GM19328 (cell line): ENCODE measurements around the gene TREX2.

ENCODE experiments used
- ATAC-seq: cut with Tn5 transposase; IDR thresholded peaks from one replicate; pipeline ENCODE4 v1.9.1; 2021; ENCODE audit warnings: mild to moderate bottlenecking, moderate library complexity; ENCODE audit not compliant: unreplicated experiment

The TREX2 gene, protein sequence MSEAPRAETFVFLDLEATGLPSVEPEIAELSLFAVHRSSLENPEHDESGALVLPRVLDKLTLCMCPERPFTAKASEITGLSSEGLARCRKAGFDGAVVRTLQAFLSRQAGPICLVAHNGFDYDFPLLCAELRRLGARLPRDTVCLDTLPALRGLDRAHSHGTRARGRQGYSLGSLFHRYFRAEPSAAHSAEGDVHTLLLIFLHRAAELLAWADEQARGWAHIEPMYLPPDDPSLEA

GRCh38 chrX:153445856-153446635, at the start of gene TREX2:
Gene TREX2 (minus strand): TSS chrX:153446056. CDS start chrX:153445430, 626 bp downstream.
- ATAC-seq, result no peak

- ATAC-seq, result no peak
Observed at GRCh38 chrX:153495362-153495751, 49.5 kb upstream of the TREX2 start.

- ATAC-seq, result no peak
Observed at GRCh38 chrX:153494541-153495361, 48.9 kb upstream of the TREX2 start, which contains the start of gene BGN. Gene BGN (plus strand): TSS chrX:153494980. CDS start chrX:153504632, 9,652 bp downstream.

- no peak for ATAC-seq
Observed at GRCh38 chrX:153494061-153494460, 48.2 kb upstream of the TREX2 start.

DNA sequence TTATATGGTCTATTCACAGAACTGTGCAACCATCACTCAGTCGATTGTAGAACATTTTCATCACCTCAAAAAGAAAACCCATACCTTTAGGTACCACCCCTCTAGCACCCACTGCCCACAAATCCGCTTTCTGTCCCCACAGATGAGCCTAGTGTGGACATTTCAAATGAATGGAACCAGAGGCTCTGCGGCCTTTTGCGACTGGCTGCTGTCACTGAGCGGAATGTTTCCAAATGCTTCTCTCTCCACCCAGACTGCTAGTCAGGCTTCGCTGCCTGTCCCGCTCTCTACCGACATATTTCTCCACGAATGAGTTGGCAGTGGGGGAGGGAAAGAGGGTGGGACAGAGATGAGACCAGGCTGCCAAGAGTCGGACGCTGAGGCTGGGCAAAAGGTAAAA, 47.2 kb upstream of the TREX2 start:
- ATAC-seq, result no peak

- no peak for ATAC-seq
Observed at GRCh38 chrX:153492543-153492942, 46.7 kb upstream of the TREX2 start.

DNA sequence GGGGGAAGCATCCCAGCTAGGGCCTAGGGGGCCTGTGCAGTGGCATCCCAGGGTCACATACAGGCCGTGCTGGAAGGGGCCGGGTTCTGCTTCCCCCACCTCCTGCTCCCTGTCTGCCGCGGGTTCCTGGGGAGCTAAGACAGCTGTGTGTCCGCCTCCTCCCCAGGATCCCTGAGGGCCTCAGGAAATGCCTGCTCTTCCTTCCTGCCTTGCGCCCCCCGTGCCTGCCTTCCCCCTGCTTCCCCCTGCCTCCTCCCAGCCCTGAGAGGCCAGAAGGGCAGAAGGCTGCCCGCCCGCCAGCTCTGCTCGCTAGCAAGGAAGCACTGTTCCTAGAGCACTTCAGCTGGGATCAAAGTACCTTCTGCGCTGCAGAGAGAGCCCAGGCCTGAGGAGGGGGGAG, 46.1 kb upstream of the TREX2 start:
- no peak for ATAC-seq

DNA sequence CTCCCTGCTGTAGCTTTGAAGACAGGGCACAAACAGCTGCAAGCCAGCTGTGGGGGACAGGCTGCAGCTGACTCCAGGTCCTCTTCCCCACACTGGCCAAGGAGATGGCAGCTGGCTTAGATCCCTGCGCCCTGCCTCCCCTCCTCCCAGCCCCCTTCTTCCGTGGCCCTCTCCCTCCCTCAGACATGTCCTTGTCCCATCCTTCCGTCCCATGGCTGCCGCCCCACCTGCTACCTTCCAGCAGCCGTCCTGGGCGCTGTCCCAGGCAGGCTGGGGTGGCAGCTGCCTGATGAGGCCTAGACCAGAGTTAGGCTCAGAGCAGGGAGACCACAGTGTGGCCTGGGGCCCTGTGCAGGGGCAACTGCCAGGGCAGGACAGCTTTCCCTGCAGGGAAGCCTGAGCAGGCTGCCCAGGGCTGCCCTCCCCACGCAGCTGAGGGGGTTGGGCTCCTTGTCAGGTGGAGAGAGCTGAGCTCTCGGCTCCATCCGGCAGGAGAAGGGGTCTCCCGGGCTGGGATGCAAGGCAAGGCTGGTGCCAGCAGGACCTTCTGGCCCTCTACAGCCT, 45.6 kb upstream of the TREX2 start:
- no peak for ATAC-seq

GRCh38 chrX:153490217-153490930, 44.5 kb upstream of the TREX2 start:
- no peak for ATAC-seq

DNA sequence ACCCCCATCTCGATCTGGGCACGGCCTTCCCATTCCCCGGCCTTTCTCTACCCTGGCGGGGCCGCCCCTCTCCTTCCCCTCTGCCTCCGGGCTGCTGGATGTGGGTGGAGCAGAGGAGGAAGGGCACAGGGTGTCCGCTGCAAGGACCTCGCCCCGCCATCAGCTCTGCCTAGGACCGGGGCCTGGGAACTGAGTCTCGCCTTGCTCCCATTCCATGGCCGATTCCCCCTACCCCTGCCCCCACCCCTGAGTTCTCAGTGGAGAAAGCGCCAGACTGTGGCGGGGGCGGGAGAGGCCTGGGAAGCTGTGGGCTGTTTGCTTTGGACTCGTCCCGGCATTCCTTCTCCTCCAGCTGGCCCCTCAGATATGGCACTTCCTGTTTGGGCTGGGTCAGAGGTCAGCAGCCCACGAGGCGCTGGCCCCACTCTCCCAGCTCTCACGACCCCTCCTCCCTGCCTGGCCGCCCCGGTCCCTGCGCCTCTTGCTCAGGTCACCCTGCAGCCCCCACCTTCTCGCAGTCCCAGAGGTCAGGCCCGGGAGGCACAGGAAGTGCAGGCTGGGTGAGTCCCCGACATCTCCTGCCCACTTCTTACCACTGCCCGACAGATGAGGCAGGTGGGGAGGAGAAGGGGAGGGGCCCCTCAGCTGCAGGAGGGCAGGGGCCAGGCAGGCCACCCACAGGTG, 42.5 kb upstream of the TREX2 start:
- ATAC-seq, result no peak

DNA sequence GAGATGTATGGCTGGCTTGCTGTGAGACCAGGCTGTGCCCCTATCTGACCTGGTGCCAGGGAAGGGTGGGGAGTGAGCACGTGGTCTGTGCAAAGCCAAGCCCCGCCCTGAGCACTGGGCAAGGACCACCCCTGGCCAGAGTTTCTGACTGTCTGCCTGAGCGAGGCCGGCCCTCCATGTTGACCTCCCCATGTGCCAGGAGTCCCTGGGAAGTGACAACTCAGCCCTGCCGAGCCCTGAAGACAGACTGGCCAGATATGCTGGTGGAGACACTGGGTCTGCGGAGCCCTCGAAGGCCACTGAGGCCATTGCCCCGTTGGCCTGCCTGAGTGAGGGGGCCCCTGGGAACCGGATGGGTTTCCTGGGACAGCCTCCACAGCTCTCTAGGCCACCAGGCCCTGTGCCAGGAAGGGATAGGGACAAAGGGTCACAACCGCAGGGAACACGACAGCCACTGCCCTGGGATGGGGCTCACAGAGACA, 41.8 kb upstream of the TREX2 start:
- no peak for ATAC-seq

- ATAC-seq, result no peak
Observed at GRCh38 chrX:153486171-153486570, 40.3 kb upstream of the TREX2 start.

DNA sequence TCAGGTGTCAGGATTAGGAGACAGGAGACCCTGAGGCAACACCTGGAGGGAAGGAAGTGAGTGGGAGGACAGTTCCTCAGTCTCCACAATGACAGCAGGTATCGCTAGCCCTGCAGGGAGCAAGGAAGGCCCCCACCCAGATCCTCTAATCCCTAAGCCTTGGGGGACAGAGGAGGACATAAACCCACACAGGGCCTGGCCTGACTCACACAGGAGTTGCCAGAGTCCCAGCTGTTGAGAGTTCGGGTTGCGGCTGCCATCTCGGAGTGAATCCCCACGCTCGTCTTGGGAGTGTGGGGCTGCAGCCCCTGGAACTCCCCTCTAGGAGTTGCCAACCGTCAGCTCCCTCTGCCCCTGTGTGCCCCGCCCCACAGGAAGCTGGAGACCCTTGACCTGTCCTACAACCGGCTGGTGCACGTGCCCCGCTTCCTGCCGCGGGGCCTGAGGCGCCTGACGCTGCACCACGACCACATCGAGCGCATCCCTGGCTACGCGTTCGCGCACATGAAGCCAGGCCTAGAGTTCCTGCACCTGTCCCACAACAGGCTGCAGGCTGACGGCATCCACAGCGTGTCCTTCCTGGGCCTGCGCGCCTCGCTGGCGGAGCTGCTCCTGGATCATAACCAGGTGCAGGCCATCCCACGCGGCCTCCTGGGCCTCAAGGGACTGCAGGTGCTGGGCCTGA, 39.7 kb upstream of the TREX2 start:
- ATAC-seq, result no peak

GRCh38 chrX:153482376-153483015, 36.6 kb upstream of the TREX2 start:
- ATAC-seq, result no peak

DNA sequence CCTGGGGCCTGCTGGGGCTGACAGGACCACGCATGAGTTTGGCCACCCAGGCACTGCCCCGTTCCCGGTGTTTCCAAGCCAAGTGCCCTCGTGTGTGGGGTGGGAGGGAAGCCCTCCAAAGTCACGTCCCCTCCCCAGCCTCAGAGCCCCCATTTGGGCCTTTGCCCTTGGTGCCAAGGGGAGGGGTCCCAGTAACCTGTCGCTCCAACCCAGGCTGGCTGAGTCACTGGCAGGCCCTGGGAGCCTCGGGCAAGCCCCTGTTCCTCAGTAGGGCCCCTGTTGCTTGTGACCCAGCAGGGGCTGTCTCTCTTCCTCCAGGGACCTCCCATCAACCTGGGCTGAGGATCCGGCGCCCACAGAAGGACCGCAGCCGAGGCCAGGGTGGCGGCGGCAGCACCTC, 35.2 kb upstream of the TREX2 start:
- ATAC-seq, result no peak

- ATAC-seq, result no peak
Observed at GRCh38 chrX:153478746-153479145, 32.9 kb upstream of the TREX2 start.

- no peak for ATAC-seq
Observed at GRCh38 chrX:153477901-153478300, 32.0 kb upstream of the TREX2 start.

DNA sequence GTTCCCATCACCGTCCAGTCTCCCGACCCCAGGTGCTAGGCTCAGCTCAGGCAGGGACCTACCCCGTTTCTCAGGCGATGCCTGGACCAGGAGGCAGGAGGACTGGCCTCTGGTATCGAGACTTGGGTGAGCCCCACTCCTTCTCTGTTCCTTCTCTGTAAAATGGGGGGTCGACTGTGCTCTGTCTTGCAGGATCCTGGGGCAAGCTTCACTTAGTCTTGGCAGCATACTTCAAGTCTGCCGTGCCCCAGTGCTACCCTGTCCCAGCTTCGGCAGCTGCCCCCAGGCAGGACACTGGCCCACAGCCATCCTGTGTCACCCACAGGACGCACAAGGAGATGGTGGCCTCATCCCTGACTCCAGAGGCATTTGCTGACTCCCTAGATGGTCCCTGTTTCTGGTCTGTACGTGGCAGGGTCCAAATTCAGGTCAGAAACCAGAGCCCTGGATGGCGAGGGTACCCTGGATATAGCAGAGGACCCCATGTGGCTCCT, 31.6 kb upstream of the TREX2 start:
- ATAC-seq, result no peak
